Measurements from ENCODE around the gene C16orf54.
"Not testable (repeated sequence)": the region's sequence is repeated elsewhere in the genome, so short reads cannot be mapped to it uniquely, and the experiment has no call there.

The C16orf54 gene

DNA sequence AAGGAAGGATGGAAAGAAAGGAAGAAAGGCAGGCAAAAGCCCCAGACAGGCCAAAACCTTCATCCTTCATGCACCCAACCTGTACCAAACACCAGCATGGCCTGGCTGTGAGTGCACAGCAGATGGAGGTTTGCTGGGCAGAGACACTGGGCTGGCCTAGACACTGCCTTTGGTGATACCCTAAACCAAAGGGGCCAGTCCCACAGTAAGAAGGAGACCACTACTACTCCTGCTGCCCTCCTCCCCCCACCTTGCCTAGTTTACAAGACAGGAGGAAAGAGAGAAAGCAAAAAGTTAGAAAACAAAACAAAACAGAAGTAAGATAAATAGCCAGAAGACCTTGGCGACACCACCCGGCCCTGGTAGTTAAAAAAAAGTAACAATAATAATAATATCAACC lies 47.7 kb downstream of the C16orf54 start:
- DNase-seq = no peak
- Histone ChIP-seq H3K27me3 (replicated peaks) (no peaks in the 10 kb centered on the region), H3K4me3 (ENCODE audit: low read depth, low read length) (no peak overlapping the region), H3K27ac (no peak overlapping the region), H3K36me3 (replicated peaks) (no peaks in the 10 kb centered on the region)
- TF ChIP-seq CTCF (IDR thresholded peaks at IDR 0.05; ENCODE audit: low read depth, low read length, missing control alignments) = no peak
- in situ Hi-C loops (cut with HindIII; ENCODE audit: low pct_ligation_motif_present, low sequenced_read_pairs) = no loop called here

DNA sequence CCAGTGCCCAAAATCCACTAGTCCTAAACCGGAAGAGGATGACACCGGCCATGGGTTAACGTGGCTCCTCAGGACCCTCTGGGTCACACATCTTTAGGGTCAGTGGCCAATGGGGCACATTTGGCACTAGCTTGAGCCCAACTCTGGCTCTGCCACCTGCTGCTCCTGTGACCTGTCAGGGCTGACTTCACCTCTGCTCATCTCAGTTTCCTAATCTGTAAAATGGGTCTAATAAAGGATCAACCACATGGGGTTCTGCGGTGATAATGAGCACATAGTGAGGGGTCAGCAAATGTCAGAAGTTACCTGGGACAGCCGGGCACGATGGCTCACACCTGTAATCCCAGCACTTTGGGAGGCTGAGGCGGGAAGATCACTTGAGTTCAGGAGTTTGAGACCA lies 48.4 kb downstream of the C16orf54 start:
- in situ Hi-C loops (cut with HindIII; ENCODE audit: low pct_ligation_motif_present, low sequenced_read_pairs) = no loop called here
- no peak for TF ChIP-seq CTCF (IDR thresholded peaks at IDR 0.05; ENCODE audit: low read depth, low read length, missing control alignments)
- Histone ChIP-seq H3K27ac (no peak overlapping the region), H3K4me3 (ENCODE audit: low read depth, low read length) (no peak overlapping the region), H3K27me3 (replicated peaks) (no peaks in the 10 kb centered on the region), H3K36me3 (replicated peaks) (no peaks in the 10 kb centered on the region)
- DNase-seq = no peak

- no peak for DNase-seq
- Histone ChIP-seq H3K27ac (no peak overlapping the region), H3K36me3 (replicated peaks) (no peaks in the 10 kb centered on the region), H3K27me3 (replicated peaks) (no peaks in the 10 kb centered on the region), H3K4me3 (ENCODE audit: low read depth, low read length) (no peak overlapping the region)
- in situ Hi-C loops (cut with HindIII; ENCODE audit: low pct_ligation_motif_present, low sequenced_read_pairs) = no loop called here
- TF ChIP-seq CTCF (IDR thresholded peaks at IDR 0.05; ENCODE audit: low read depth, low read length, missing control alignments) = no peak
Measured at GRCh38 chr16:29696881-29697331, 48.9 kb downstream of the C16orf54 start.

DNA sequence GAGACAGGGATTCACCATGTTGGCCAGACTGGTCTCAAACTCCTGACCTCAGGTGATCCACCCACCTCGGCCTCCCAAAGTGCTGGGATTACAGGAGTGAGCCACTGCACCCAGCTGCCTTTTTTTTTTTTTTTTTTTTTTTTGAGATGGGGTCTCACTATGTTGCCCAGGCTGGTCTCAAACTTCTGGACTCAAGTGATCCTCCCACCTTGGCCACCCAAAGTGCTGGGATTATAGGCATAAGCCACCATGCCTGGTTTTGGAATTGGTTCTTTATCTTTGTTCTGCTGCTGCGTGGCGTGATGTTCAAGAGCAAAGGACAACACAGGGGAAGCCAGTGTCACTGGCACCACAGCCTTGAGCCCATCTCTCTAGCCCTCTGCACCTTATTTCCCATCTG lies 50.1 kb downstream of the C16orf54 start:
- in situ Hi-C loops (cut with HindIII; ENCODE audit: low pct_ligation_motif_present, low sequenced_read_pairs); H3K4me3 ChIP-seq (ENCODE audit: low read depth, low read length); H3K27me3 ChIP-seq (replicated peaks); DNase-seq; H3K27ac ChIP-seq; H3K36me3 ChIP-seq (replicated peaks): not testable (repeated sequence)

GRCh38 chr16:29694384-29695195 lies 51.2 kb downstream of the C16orf54 start:
- H3K36me3 ChIP-seq (replicated peaks) = no peaks in the 10 kb centered on the region
- H3K4me3 ChIP-seq (ENCODE audit: low read depth, low read length) = no peak overlapping the region
- H3K27ac ChIP-seq = no peak overlapping the region
- H3K27me3 ChIP-seq (replicated peaks) = no peaks in the 10 kb centered on the region
- no peak for TF ChIP-seq CTCF (IDR thresholded peaks at IDR 0.05; ENCODE audit: low read depth, low read length, missing control alignments)
- in situ Hi-C loops (cut with HindIII; ENCODE audit: low pct_ligation_motif_present, low sequenced_read_pairs) = no loop called here
- no peak for DNase-seq

- H3K4me3 ChIP-seq (ENCODE audit: low read depth, low read length); H3K36me3 ChIP-seq (replicated peaks); DNase-seq; H3K27me3 ChIP-seq (replicated peaks); in situ Hi-C loops (cut with HindIII; ENCODE audit: low pct_ligation_motif_present, low sequenced_read_pairs); H3K27ac ChIP-seq: not testable (repeated sequence)
Measured at GRCh38 chr16:29692606-29693005, 53.2 kb downstream of the C16orf54 start.

All from brain microvascular endothelial cell (primary cell).